ENCODE data around the gene KLHL29. TPM values are rescaled to one million over a fixed set of nuclear protein-coding genes. Genes with fewer than 3 reads are reported as not detected.

The KLHL29 gene
- total and polyA plus RNA-seq, 2 donors (not counting 3 experiments of a cell fraction or from before 2014, with no cell fraction given) = 4.6 to 12.7 TPM

DNA sequence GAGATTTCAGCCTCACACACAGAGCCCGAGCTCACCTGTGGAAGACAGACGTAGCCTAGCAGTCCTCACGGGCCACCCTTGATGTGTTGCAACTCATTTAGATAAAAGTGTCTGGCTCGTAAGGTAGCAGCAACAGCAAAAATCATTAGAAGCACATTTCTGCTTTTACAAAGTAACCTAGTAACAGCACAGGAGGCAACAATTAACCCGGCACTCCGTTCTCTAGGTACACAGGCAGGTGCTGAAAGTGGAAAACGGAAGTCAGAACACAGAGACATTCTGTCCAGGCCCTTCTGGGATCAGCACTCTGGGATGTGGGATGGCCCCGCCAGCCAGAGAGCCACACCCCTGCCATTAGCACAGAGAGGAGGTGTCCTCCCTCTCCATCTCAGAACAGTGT, 99.3 kb downstream of the KLHL29 start:
- Histone ChIP-seq H3K9me1 (replicated peaks; ENCODE audit: control insufficient read depth, extremely low read depth, insufficient read depth, low read length) (no peaks in the 10 kb centered on the region), H3K9ac (replicated peaks; ENCODE audit: extremely low read depth, insufficient read depth, low read length) (no peak overlapping the region), H3K27me3 (ENCODE audit: control insufficient read depth in 2 of 2, insufficient read depth in 2 of 2, low read length in 2 of 2) (no peaks in the 10 kb centered on the region), H4K20me1 (replicated peaks; ENCODE audit: control insufficient read depth, extremely low read depth, insufficient read depth, low read length) (no peaks in the 10 kb centered on the region), H3K4me2 (ENCODE audit: insufficient read depth, low read length) (no peak overlapping the region), H3K79me2 (ENCODE audit: control insufficient read depth, insufficient read depth, low read length) (no peaks in the 10 kb centered on the region), H3K9me3 (replicated peaks; ENCODE audit: control insufficient read depth, insufficient read depth, low read length) (no peaks in the 10 kb centered on the region), H2AFZ (ENCODE audit: low read depth, low read length) (no peak overlapping the region), H3K4me1 (ENCODE audit: control insufficient read depth, extremely low read depth, insufficient read depth, low read length) (no peaks in the 10 kb centered on the region), H3K36me3 (ENCODE audit: control insufficient read depth in 2 of 2, extremely low read depth in 1 of 2, insufficient read depth in 2 of 2, low read length in 2 of 2) (no peaks in the 10 kb centered on the region), H3K4me3 (replicated peaks in 1 of 3; ENCODE audit: insufficient read depth in 1 of 3, low read depth in 1 of 3, low read length in 3 of 3) (no peak overlapping the region), H3K27ac (ENCODE audit: insufficient read depth, low read depth, low read length) (no peak overlapping the region)
- DNase-seq (ENCODE audit: low read depth, low spot score) (no peak), FAIRE-seq (no peak)
- intact Hi-C loops (cut with micrococcal nuclease) (no loop called here), dilution Hi-C loops (cut with MboI; ENCODE audit: extremely low pct_ligation_motif_present, low sequenced_read_pairs) (no loop called here)
- TF ChIP-seq GATA2 (IDR thresholded peaks at IDR 0.05; ENCODE audit: insufficient read depth, insufficient read length, low read depth, low read length) (no peak), FOS (IDR thresholded peaks at IDR 0.05; ENCODE audit: borderline replicate concordance, insufficient read depth, low read length) (no peak), JUN (IDR thresholded peaks at IDR 0.05; ENCODE audit: borderline replicate concordance, insufficient read depth, insufficient read length, low read depth) (no peak), MYC (IDR thresholded peaks at IDR 0.05; ENCODE audit: low read depth, low read length) (no peak), POLR2AphosphoS5 (IDR thresholded peaks at IDR 0.05; ENCODE audit: insufficient read depth, low read depth, low read length) (no peak)
- no TSS peak for BruUV-seq (replicated peaks)
- ChIA-PET CTCF (no interaction called here), POLR2A (no interaction called here)

DNA sequence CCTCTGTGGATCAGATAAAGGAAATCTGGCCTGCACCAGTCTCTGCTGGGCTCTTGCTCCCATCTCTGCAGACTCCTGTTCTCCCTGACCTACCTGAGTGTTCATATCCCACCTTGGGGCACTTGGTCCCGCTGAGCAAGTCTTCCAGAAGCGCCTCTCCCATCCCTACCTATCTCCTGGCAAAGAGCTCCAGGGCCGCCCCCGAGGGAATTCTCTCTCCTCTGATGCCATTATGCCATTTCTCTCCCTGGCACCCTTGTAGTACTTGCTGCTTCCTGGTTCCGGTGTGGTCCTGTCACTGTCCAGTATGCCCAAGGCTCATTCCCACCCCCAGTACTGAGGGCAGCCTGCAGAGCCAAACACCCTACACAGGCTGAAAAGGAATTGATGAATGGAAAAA, 99.8 kb downstream of the KLHL29 start:
- Histone ChIP-seq H3K27ac (ENCODE audit: insufficient read depth, low read depth, low read length) (no peak overlapping the region), H3K79me2 (ENCODE audit: control insufficient read depth, insufficient read depth, low read length) (no peaks in the 10 kb centered on the region), H3K36me3 (ENCODE audit: control insufficient read depth in 2 of 2, extremely low read depth in 1 of 2, insufficient read depth in 2 of 2, low read length in 2 of 2) (no peaks in the 10 kb centered on the region), H4K20me1 (replicated peaks; ENCODE audit: control insufficient read depth, extremely low read depth, insufficient read depth, low read length) (no peaks in the 10 kb centered on the region), H3K9me1 (replicated peaks; ENCODE audit: control insufficient read depth, extremely low read depth, insufficient read depth, low read length) (no peaks in the 10 kb centered on the region), H3K4me3 (replicated peaks in 1 of 3; ENCODE audit: insufficient read depth in 1 of 3, low read depth in 1 of 3, low read length in 3 of 3) (no peak overlapping the region), H2AFZ (ENCODE audit: low read depth, low read length) (no peak overlapping the region), H3K9me3 (replicated peaks; ENCODE audit: control insufficient read depth, insufficient read depth, low read length) (no peaks in the 10 kb centered on the region), H3K27me3 (ENCODE audit: control insufficient read depth in 2 of 2, insufficient read depth in 2 of 2, low read length in 2 of 2) (no peaks in the 10 kb centered on the region), H3K4me2 (ENCODE audit: insufficient read depth, low read length) (no peak overlapping the region), H3K4me1 (ENCODE audit: control insufficient read depth, extremely low read depth, insufficient read depth, low read length) (no peaks in the 10 kb centered on the region), H3K9ac (replicated peaks; ENCODE audit: extremely low read depth, insufficient read depth, low read length) (no peak overlapping the region)
- intact Hi-C loops (cut with micrococcal nuclease) (no loop called here), dilution Hi-C loops (cut with MboI; ENCODE audit: extremely low pct_ligation_motif_present, low sequenced_read_pairs) (no loop called here)
- POLR2A ChIA-PET = no interaction called here
- TF ChIP-seq, protein P1, sequence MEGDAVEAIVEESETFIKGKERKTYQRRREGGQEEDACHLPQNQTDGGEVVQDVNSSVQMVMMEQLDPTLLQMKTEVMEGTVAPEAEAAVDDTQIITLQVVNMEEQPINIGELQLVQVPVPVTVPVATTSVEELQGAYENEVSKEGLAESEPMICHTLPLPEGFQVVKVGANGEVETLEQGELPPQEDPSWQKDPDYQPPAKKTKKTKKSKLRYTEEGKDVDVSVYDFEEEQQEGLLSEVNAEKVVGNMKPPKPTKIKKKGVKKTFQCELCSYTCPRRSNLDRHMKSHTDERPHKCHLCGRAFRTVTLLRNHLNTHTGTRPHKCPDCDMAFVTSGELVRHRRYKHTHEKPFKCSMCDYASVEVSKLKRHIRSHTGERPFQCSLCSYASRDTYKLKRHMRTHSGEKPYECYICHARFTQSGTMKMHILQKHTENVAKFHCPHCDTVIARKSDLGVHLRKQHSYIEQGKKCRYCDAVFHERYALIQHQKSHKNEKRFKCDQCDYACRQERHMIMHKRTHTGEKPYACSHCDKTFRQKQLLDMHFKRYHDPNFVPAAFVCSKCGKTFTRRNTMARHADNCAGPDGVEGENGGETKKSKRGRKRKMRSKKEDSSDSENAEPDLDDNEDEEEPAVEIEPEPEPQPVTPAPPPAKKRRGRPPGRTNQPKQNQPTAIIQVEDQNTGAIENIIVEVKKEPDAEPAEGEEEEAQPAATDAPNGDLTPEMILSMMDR (IDR thresholded peaks at IDR 0.05; ENCODE audit: extremely low read depth in 1 of 2, insufficient read depth in 1 of 2, low read depth in 1 of 2, low read length in 2 of 2) = no peak
- DNase-seq (ENCODE audit: low read depth, low spot score) (no peak), FAIRE-seq (no peak)
- BruUV-seq (replicated peaks) = no TSS peak
- CTCF ChIA-PET = no interaction called here

Measured in endothelial cell of umbilical vein (primary cell).